GM12891 (cell line): ENCODE measurements around the gene LEUTX.

Experiments
- PAX5 ChIP-seq: IDR thresholded peaks from 2 replicates; pipeline ENCODE4 v1.6.1; 2011; ENCODE audit warnings: low read length, moderate library complexity, mild to moderate bottlenecking; ENCODE audit not compliant: insufficient read depth, severe bottlenecking
- POLR2A ChIP-seq: IDR thresholded peaks from 2 replicates; pipeline ENCODE4 v1.6.1; 2011; ENCODE audit warnings: low read depth, low read length, control low read depth
- POLR2AphosphoS5 ChIP-seq: IDR thresholded peaks from 2 replicates; pipeline ENCODE4 v1.6.1; 2011; ENCODE audit warnings: low read depth, low read length, control low read depth
- POU2F2 ChIP-seq: IDR thresholded peaks from 2 replicates; pipeline ENCODE4 v1.6.1; 2011; ENCODE audit warnings: low read depth, mild to moderate bottlenecking, control low read depth, low read length, moderate library complexity
- SPI1 ChIP-seq: IDR thresholded peaks from 2 replicates; pipeline ENCODE4 v1.6.1; 2011; ENCODE audit warnings: low read depth, low read length, control low read depth
- TAF1 ChIP-seq: IDR thresholded peaks from 2 replicates; pipeline ENCODE4 v1.6.1; 2011; ENCODE audit warnings: low read depth, low read length, control low read depth

GRCh38 chr19:39765091-39766076 lies 13.3 kb upstream of the LEUTX start:
- TF ChIP-seq POLR2AphosphoS5, result no peak
- TF ChIP-seq TAF1, result no peak
- no peak for TF ChIP-seq SPI1
- no peak for TF ChIP-seq POLR2A
- TF ChIP-seq PAX5, result no peak
- TF ChIP-seq POU2F2, result no peak
